ENCODE measurements around the gene PNPLA7. TPM values are rescaled to one million over a fixed set of nuclear protein-coding genes. Genes with fewer than 3 reads are reported as not detected.

Gene PNPLA7
- total RNA-seq, 2 experiments from 2014 or later, result 4.5 to 5.0 TPM

- no peak overlapping the region for H3K27ac Mint-ChIP-seq
- ChIA-PET POLR2A (no interaction called here), CTCF (no interaction called here)
These were observed 58.3 kb downstream of the PNPLA7 start for GRCh38 chr9:137491735-137492432.

GRCh38 chr9:137490532-137491186 is 59.5 kb downstream of the PNPLA7 start:
- H3K4me3 Mint-ChIP-seq, result no peak overlapping the region
- H3K27ac Mint-ChIP-seq, result no peak overlapping the region
- DNase-seq, result no peak
- H3K27me3 Mint-ChIP-seq, result no peaks in the 10 kb centered on the region
- H3K9me3 Mint-ChIP-seq, result no peaks in the 10 kb centered on the region
- peaks cover 13% of the 10 kb centered on the region for H3K4me1 Mint-ChIP-seq
- H3K36me3 Mint-ChIP-seq (ENCODE audit: low read depth), result no peaks in the 10 kb centered on the region
- ChIA-PET CTCF (interaction anchor here (1.1 kb wide), 1 partner anchor 45 kb away, joined by 3 read pairs; no protein-coding TSS in a partner anchor), POLR2A (no interaction called here)

More at GRCh38 chr9:137491735-137492432, 58.3 kb downstream of the PNPLA7 start:
- Mint-ChIP-seq H3K4me3 (no peak overlapping the region), H3K36me3 (ENCODE audit: low read depth) (no peaks in the 10 kb centered on the region), H3K27me3 (no peaks in the 10 kb centered on the region), H3K4me1 (peaks cover 13% of the 10 kb centered on the region), H3K9me3 (no peaks in the 10 kb centered on the region)
- no peak for DNase-seq

DNA sequence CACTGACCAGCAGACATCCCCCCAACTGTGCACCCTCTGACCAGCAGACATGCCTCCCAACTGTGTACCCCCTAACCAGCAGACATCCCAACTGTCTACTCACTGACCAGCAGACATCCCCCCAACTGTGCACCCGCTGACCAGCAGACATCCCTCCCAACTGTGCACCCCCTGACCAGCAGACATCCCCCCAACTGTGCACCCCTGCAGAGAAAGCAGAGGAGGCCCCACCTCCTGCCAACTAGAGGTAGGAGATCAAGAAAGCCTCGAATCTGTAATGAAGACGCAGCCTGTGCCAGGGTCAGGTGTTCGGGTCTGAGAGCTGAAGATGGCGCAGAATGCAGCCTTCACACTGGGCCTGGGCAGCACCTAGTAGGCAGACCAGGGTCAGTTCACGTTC is 61.3 kb downstream of the PNPLA7 start:
- no peaks in the 10 kb centered on the region for H3K36me3 Mint-ChIP-seq (ENCODE audit: low read depth)
- H3K27ac Mint-ChIP-seq, result no peak overlapping the region
- no peaks in the 10 kb centered on the region for H3K27me3 Mint-ChIP-seq
- CTCF ChIA-PET, result no interaction called here
- no peaks in the 10 kb centered on the region for H3K9me3 Mint-ChIP-seq
- no peak overlapping the region for H3K4me3 Mint-ChIP-seq
- POLR2A ChIA-PET, result no interaction called here
- H3K4me1 Mint-ChIP-seq, result peaks cover 7% of the 10 kb centered on the region
- DNase-seq, result no peak

DNA sequence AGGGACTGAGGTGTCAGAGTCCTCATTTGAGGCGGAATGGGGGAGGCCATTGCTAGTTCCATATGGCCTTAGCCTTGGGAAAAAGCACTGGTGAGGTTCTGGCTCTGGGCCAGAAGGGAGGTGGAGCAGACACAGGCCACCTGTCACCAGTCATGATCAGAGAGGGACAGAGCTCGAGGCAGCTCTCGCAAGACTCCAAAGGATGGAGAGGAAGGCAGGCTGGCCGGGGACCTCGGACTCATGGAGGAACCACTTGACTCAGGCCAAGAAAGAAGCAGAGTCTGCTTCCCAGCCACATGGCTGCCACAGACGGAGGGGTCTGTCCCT is 61.9 kb downstream of the PNPLA7 start:
- H3K36me3 Mint-ChIP-seq (ENCODE audit: low read depth), result no peaks in the 10 kb centered on the region
- DNase-seq, result no peak
- CTCF ChIA-PET, result no interaction called here

DNA sequence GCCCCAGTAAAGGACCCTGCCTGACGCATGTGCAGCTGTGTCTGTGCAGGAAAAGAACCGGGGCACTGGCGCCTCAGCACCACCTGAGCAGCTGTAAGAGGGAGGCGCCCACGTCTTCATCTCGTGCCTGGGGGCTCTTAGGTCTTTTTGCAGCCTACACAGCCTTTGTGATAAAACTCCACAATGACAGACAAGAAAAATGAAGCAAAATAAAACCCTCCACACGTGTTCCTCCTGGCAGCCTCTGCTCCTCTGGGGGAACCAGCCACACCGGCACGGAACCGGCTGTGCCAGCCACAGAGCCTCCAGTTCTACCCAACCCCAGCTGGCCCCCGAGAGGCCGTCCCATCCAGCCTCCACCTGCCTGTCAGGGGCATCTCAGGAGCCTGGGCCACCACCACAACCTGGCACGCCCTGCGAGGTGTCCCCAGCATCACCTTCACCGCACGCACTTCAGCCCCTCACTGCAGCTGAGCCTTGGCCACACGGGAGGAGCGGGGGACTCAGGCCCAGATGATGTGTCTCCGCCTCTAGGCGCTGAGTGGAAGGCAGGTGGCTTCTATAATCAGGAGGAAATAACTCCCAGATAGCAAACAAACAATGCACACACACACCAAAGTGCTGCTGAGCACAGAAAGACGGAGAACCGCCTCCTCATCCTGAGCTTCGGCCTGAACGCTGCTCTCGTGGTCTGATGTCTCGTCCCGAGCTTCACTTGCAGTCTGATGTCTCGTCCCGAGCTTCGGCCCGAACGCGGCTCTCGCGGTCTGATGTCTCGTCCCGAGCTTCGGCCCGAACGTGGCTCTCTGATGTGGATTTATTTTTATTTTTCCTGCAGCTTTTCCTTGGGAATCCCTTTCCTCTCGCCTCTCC is 62.5 kb downstream of the PNPLA7 start:
- POLR2A ChIA-PET, result interaction anchor here (0.7 kb wide), 1 partner anchor 17 kb away, joined by 4 read pairs; no protein-coding TSS in a partner anchor
- Mint-ChIP-seq H3K4me1 (peaks cover 7% of the 10 kb centered on the region), H3K4me3 (no peak overlapping the region), H3K9me3 (no peaks in the 10 kb centered on the region), H3K36me3 (ENCODE audit: low read depth) (no peaks in the 10 kb centered on the region), H3K27me3 (no peaks in the 10 kb centered on the region), H3K27ac (no peak overlapping the region)
- no peak for DNase-seq
- CTCF ChIA-PET, result no interaction called here

More for the DNA sequence above, 61.9 kb downstream of the PNPLA7 start:
- Mint-ChIP-seq H3K4me3 (no peak overlapping the region), H3K9me3 (no peaks in the 10 kb centered on the region), H3K27me3 (no peaks in the 10 kb centered on the region), H3K27ac (no peak overlapping the region), H3K4me1 (peaks cover 7% of the 10 kb centered on the region)
- POLR2A ChIA-PET, result no interaction called here

DNA sequence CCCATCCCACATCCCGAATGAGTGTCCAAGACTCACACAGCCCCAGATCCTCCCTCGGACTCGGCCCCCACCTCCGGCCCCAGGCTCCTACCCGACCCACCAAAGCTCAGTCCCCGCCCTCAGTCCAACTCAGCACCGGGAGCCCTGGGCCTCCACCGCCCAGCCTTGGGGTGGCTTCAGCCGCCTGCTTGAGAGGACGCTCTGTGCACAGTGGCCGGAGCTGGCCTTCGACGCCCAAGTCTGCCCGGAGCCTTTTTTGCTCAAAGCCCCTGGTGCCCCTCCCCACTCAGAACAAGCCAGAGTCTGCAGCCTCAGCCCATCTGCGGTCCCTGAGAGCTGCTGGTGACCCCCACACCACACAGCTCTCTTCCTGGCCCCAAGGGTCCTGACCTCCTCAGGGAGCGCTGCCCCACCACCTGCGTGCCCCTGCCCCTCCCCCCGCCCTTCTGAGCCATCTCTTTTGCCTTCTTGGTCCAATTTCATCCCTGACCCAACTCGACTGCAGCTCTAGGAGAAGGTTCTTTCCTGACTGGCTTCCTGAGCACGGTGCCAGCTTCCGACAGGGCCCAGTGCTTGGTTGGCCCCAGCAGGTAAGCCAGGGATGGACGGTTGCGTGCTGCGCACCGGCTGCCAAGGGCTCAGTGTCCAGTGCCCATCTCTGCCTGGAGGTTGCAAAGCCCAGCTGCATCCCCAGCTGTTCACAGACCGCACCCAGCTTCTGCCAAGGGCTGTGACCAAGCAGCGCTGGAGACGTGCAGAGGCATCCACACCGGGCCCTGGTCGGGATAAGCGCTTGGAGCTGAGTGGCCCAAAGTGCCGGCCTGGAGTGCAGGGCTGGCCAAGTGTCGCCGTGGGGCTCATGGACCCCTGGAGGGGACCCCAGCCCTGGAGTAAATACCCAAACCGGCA is 63.4 kb downstream of the PNPLA7 start:
- Mint-ChIP-seq H3K4me3 (no peak overlapping the region), H3K9me3 (no peaks in the 10 kb centered on the region), H3K27ac (no peak overlapping the region), H3K36me3 (ENCODE audit: low read depth) (no peaks in the 10 kb centered on the region), H3K4me1 (peaks cover 6% of the 10 kb centered on the region), H3K27me3 (no peaks in the 10 kb centered on the region)
- POLR2A ChIA-PET, result interaction anchor here (0.7 kb wide), 1 partner anchor 17 kb away, joined by 4 read pairs; no protein-coding TSS in a partner anchor
- DNase-seq, result no peak
- CTCF ChIA-PET, result no interaction called here

DNA sequence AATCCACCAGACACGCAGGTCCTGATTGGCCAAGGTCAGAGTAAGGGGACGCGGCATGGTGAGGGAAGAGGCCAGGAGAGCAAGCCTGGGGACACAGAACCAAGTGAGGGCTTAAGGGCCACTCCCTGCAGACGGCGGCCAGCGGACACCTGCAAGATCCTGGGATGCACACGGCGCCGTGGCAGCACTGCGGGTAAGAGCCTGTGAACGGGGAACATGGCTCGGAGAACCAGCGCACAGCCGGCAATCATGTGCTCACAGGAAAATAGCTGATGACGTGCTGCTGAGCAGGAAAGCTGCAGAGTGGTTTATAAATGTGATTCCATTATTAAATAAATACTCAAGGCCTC is 64.1 kb downstream of the PNPLA7 start:
- Mint-ChIP-seq H3K4me1 (peaks cover 6% of the 10 kb centered on the region), H3K4me3 (no peak overlapping the region), H3K36me3 (ENCODE audit: low read depth) (no peaks in the 10 kb centered on the region), H3K27me3 (no peaks in the 10 kb centered on the region), H3K27ac (no peak overlapping the region), H3K9me3 (no peaks in the 10 kb centered on the region)
- ChIA-PET POLR2A (no interaction called here), CTCF (no interaction called here)
- DNase-seq, result no peak

- Mint-ChIP-seq H3K4me3 (no peak overlapping the region), H3K4me1 (peaks cover 5% of the 10 kb centered on the region), H3K27me3 (no peaks in the 10 kb centered on the region), H3K36me3 (ENCODE audit: low read depth) (no peaks in the 10 kb centered on the region), H3K9me3 (no peaks in the 10 kb centered on the region), H3K27ac (no peak overlapping the region)
- ChIA-PET POLR2A (no interaction called here), CTCF (no interaction called here)
- no peak for DNase-seq
These were observed 64.7 kb downstream of the PNPLA7 start for GRCh38 chr9:137485343-137486140.

GRCh38 chr9:137484551-137485315 is 65.5 kb downstream of the PNPLA7 start:
- POLR2A ChIA-PET, result no interaction called here
- H3K4me1 Mint-ChIP-seq, result peaks cover 5% of the 10 kb centered on the region
- no peak overlapping the region for H3K27ac Mint-ChIP-seq
- no peaks in the 10 kb centered on the region for H3K27me3 Mint-ChIP-seq
- H3K9me3 Mint-ChIP-seq, result no peaks in the 10 kb centered on the region
- H3K36me3 Mint-ChIP-seq (ENCODE audit: low read depth), result no peaks in the 10 kb centered on the region
- H3K4me3 Mint-ChIP-seq, result no peak overlapping the region
- CTCF ChIA-PET, result no interaction called here
- no peak for DNase-seq

DNA sequence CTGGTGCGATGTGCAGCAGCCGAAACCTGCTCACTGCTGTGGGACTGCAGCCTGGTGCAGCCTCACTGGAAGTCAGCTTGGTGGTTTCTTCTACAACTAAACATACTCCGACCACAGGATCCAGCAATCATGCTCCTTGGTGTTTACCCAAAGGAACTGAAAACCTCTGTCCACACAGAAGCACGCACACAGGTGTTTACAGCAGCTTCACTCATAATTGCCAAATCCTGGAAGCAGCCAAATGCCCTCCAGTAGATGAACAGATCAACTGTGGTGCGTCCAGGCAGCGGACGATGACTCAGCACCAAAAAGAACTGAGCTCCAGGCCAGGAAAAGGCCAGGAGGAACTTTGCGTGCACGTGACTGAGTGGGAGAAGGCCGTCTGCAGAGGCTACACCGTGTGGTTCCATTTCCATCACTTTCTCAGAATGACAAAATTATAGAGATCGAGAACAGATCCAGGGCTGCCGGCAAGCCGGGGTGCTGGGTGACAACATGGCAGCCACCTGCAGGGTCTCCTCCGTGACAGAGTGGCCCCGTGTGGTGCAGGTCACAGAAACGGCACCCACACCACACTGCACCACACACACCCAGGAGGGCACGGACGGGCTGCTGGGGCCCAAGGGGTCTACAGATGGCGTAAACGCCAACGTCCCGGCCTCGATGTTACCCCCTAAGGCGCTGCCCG is 68.0 kb downstream of the PNPLA7 start:
- H3K4me1 Mint-ChIP-seq, result peaks cover 5% of the 10 kb centered on the region
- ChIA-PET POLR2A (no interaction called here), CTCF (interaction anchor here (0.7 kb wide), 1 partner anchor 59 kb away, joined by 3 read pairs; the partner anchor contains the start of genes EXD3 and NOXA1)
- no peaks in the 10 kb centered on the region for H3K27me3 Mint-ChIP-seq
- H3K4me3 Mint-ChIP-seq, result no peak overlapping the region
- DNase-seq, result no peak
- no peaks in the 10 kb centered on the region for H3K36me3 Mint-ChIP-seq (ENCODE audit: low read depth)
- H3K27ac Mint-ChIP-seq, result no peak overlapping the region
- no peaks in the 10 kb centered on the region for H3K9me3 Mint-ChIP-seq

All from activated CD4-positive, alpha-beta memory T cell treated with anti-CD3 and anti-CD28 coated beads, Interleukin-2, amount 10 ng/mL, durations not matched to agents 7 days and 5 days (primary cell).